ENCODE measurements around the gene KRTAP12-1. TPM values are rescaled to one million over a fixed set of nuclear protein-coding genes. Genes with fewer than 3 reads are reported as not detected.

KRTAP12-1 gene
- total and polyA plus RNA-seq, 2 donors (not counting 1 experiment from before 2014, with no cell fraction given), result not detected

- no peaks in the 10 kb centered on the region for H3K36me3 ChIP-seq (replicated peaks in 1 of 2; ENCODE audit: control extremely low read depth in 1 of 2, control insufficient read depth in 1 of 2, extremely low read depth in 1 of 2, insufficient read depth in 2 of 2, low read length in 1 of 2)
- H3K4me1 Mint-ChIP-seq, result peaks cover 6% of the 10 kb centered on the region
- H3K9ac ChIP-seq (ENCODE audit: low read length), result no peak overlapping the region
- ChIA-PET CTCF (interaction anchor here (0.7 kb wide), 1 partner anchor 14 kb away, joined by 3 read pairs; no protein-coding TSS in a partner anchor), POLR2A (interaction anchor here (0.6 kb wide), 1 partner anchor 961 kb away, joined by 7 read pairs; no protein-coding TSS in a partner anchor)
- peaks cover 0 to 32% (median 15%) of the 10 kb centered on the region in 4 experiments for H3K27me3 ChIP-seq (replicated peaks in 1 of 4; ENCODE audit: control extremely low read depth in 1 of 4, control insufficient read depth in 3 of 4, insufficient read depth in 4 of 4, low read length in 3 of 4)
- no peaks in the 10 kb centered on the region for H3K79me2 ChIP-seq (ENCODE audit: control insufficient read depth, insufficient read depth, low read length)
- 91% methylated on average over 14 of the region's 14 CpGs for WGBS (ENCODE audit: insufficient coverage)
- no peak for DNase-seq
- H4K20me1 ChIP-seq (ENCODE audit: control insufficient read depth, insufficient read depth, low read length, poor library complexity, severe bottlenecking), result no peaks in the 10 kb centered on the region
- no peak overlapping the region for H2AFZ ChIP-seq (ENCODE audit: insufficient read depth, low read depth, low read length, poor library complexity, severe bottlenecking)
- no peak overlapping the region for H3K4me3 ChIP-seq (ENCODE audit: control extremely low read depth in 1 of 5, extremely low read depth in 1 of 5, insufficient read depth in 1 of 5, low read depth in 2 of 5, low read length in 4 of 5)
- H3K9me3 Mint-ChIP-seq (ENCODE audit: insufficient read depth), result no peaks in the 10 kb centered on the region
- no peak overlapping the region for H3K27ac Mint-ChIP-seq
- no peak overlapping the region for H3K4me3 Mint-ChIP-seq
- H3K27me3 Mint-ChIP-seq, result peaks cover 58% of the 10 kb centered on the region
- no peak overlapping the region for H3K4me2 ChIP-seq (replicated peaks; ENCODE audit: low read depth, low read length, poor library complexity, severe bottlenecking)
- TF ChIP-seq CTCF (IDR thresholded peaks at IDR 0.05), result no peak
- no peak for TF ChIP-seq EZH2 (IDR thresholded peaks at IDR 0.05; ENCODE audit: borderline replicate concordance, insufficient read depth, low read depth, low read length, poor library complexity, severe bottlenecking)
- intact Hi-C loops (cut with micrococcal nuclease), result no loop called here
- H3K9me3 ChIP-seq (ENCODE audit: control extremely low read depth in 1 of 3, control insufficient read depth in 2 of 3, insufficient read depth in 1 of 3, low read length in 2 of 3), result peaks cover 0 to 12% (median 0%) of the 10 kb centered on the region in 3 donors
- no peak overlapping the region for H3K27ac ChIP-seq (ENCODE audit: low read length in 2 of 2)
- no peak for ATAC-seq (ENCODE audit: low read depth)
- peaks cover 11 to 12% of the 10 kb centered on the region in 2 donors for H3K4me1 ChIP-seq (ENCODE audit: control insufficient read depth in 2 of 2, insufficient read depth in 2 of 2, low read length in 2 of 2)
Observed at GRCh38 chr21:44724926-44725325, 43.0 kb upstream of the KRTAP12-1 start.

- no peak for ATAC-seq (ENCODE audit: low read depth)
- Histone ChIP-seq H2AFZ (ENCODE audit: insufficient read depth, low read depth, low read length, poor library complexity, severe bottlenecking) (no peak overlapping the region), H3K79me2 (ENCODE audit: control insufficient read depth, insufficient read depth, low read length) (no peaks in the 10 kb centered on the region), H4K20me1 (ENCODE audit: control insufficient read depth, insufficient read depth, low read length, poor library complexity, severe bottlenecking) (no peaks in the 10 kb centered on the region), H3K27ac (ENCODE audit: low read length in 2 of 2) (no peak overlapping the region), H3K4me3 (ENCODE audit: control extremely low read depth in 1 of 5, extremely low read depth in 1 of 5, insufficient read depth in 1 of 5, low read depth in 2 of 5, low read length in 4 of 5) (no peak overlapping the region), H3K9ac (ENCODE audit: low read length) (no peak overlapping the region), H3K9me3 (ENCODE audit: control extremely low read depth in 1 of 3, control insufficient read depth in 2 of 3, insufficient read depth in 1 of 3, low read length in 2 of 3) (peaks cover 0 to 12% (median 0%) of the 10 kb centered on the region in 3 donors), H3K27me3 (replicated peaks in 1 of 4; ENCODE audit: control extremely low read depth in 1 of 4, control insufficient read depth in 3 of 4, insufficient read depth in 4 of 4, low read length in 3 of 4) (peaks cover 0 to 32% (median 17%) of the 10 kb centered on the region in 4 experiments), H3K36me3 (replicated peaks in 1 of 2; ENCODE audit: control extremely low read depth in 1 of 2, control insufficient read depth in 1 of 2, extremely low read depth in 1 of 2, insufficient read depth in 2 of 2, low read length in 1 of 2) (no peaks in the 10 kb centered on the region), H3K4me2 (replicated peaks; ENCODE audit: low read depth, low read length, poor library complexity, severe bottlenecking) (no peak overlapping the region), H3K4me1 (ENCODE audit: control insufficient read depth in 2 of 2, insufficient read depth in 2 of 2, low read length in 2 of 2) (peaks cover 11 to 12% of the 10 kb centered on the region in 2 donors)
- no peak for DNase-seq
- no peaks in the 10 kb centered on the region for H3K9me3 Mint-ChIP-seq (ENCODE audit: insufficient read depth)
- no peak overlapping the region for H3K4me3 Mint-ChIP-seq
- ChIA-PET POLR2A (interaction anchor here (0.6 kb wide), 1 partner anchor 961 kb away, joined by 7 read pairs; no protein-coding TSS in a partner anchor), CTCF (interaction anchor here (0.7 kb wide), 1 partner anchor 14 kb away, joined by 3 read pairs; no protein-coding TSS in a partner anchor)
- intact Hi-C loops (cut with micrococcal nuclease), result no loop called here
- H3K27me3 Mint-ChIP-seq, result peaks cover 65% of the 10 kb centered on the region
- no peak overlapping the region for H3K27ac Mint-ChIP-seq
- H3K4me1 Mint-ChIP-seq, result peaks cover 6% of the 10 kb centered on the region
- 90% methylated on average over 6 of the region's 7 CpGs for WGBS (ENCODE audit: insufficient coverage)
- TF ChIP-seq EZH2 (IDR thresholded peaks at IDR 0.05; ENCODE audit: borderline replicate concordance, insufficient read depth, low read depth, low read length, poor library complexity, severe bottlenecking), result no peak
- TF ChIP-seq CTCF (IDR thresholded peaks at IDR 0.05), result no peak
Observed at GRCh38 chr21:44724196-44724595, 42.2 kb upstream of the KRTAP12-1 start.
